Pancreas (tissue), 8 donors: ENCODE data around the gene ERCC6. TPM values are rescaled to one million over a fixed set of nuclear protein-coding genes. Genes with fewer than 3 reads are reported as not detected.

Experiments
- polyA plus RNA-seq, 2 donors: library from polyadenylated mRNA; stranded (reverse); fragments of 200-250 nt; gene quantifications; one replicate each; pipeline ENCODE4 v1.2.3, GENCODE V29; 2013
- total RNA-seq, 6 donors: library from RNA; stranded (reverse); fragmentation: NEBNext Ultra II Directional in 4 of 6; extraction: Animal tissue kit (Norgen Biotek cat#: 25700) in 4 of 6; gene quantifications; one replicate each; pipeline versions ENCODE4 v1.2.1 to v1.2.4, GENCODE V29; 2021 to 2023
- donor health status: healthy with polysubstance abuse.
- donor health status: DM: no; HTN: no; CAD: no; lungs with moderate emphysema.
- donor health status: DM: no; HTN: no; CAD: no.
- donor health status: Bipolar disorder and iron deficiency.
- donor health status: DM: yes; HTN: yes; CAD: no.
- donor health status: DM: no; HTN: no; CAD: no.
- donor health status: DM: no; HTN: no; CAD: no.
- donor health status: DM: yes; HTN: yes; CAD: no.

Gene ERCC6
- total and polyA plus RNA-seq, 8 donors = 3.8 to 20.0 (median 15.3) TPM

Other genes starting within 250 kb of the ERCC6 start
- 1 to 10 TPM in 3 of 6 donors, under 1 TPM in 3; 0.22 to 2.6 (median 0.77) TPM for gene C10orf71, start 240.0 kb downstream of the ERCC6 start, total RNA-seq
- gene C10orf71, start 240.0 kb downstream of the ERCC6 start, polyA plus RNA-seq = under 1 TPM; 0.07 to 0.72 TPM
- not detected for gene DRGX, start 143.0 kb downstream of the ERCC6 start, total RNA-seq
- not detected for gene DRGX, start 143.0 kb downstream of the ERCC6 start, polyA plus RNA-seq
- under 1 TPM in 1 of 6 donors, not detected in 5; 0.09 TPM for gene SLC18A3, start 71.2 kb upstream of the ERCC6 start, total RNA-seq
- gene SLC18A3, start 71.2 kb upstream of the ERCC6 start, polyA plus RNA-seq = under 1 TPM in 1 of 2 donors, not detected in 1; 0.47 TPM
- under 1 TPM in 1 of 6 donors, not detected in 5; 0.28 TPM for gene CHAT, start 74.9 kb upstream of the ERCC6 start, total RNA-seq
- not detected for gene CHAT, start 74.9 kb upstream of the ERCC6 start, polyA plus RNA-seq
- gene C10orf53, start 140.5 kb upstream of the ERCC6 start, total RNA-seq = not detected
- not detected for gene C10orf53, start 140.5 kb upstream of the ERCC6 start, polyA plus RNA-seq
- 1 to 10 TPM; 1.7 to 5.5 (median 3.2) TPM for gene OGDHL, start 223.2 kb upstream of the ERCC6 start, total RNA-seq
- 10 to 100 TPM in 1 of 2 donors, 1 to 10 TPM in 1; 9.2 to 25.9 TPM for gene OGDHL, start 223.2 kb upstream of the ERCC6 start, polyA plus RNA-seq